SH-SY5Y (cell line): ENCODE results near the gene CCT8L2.

ENCODE experiments used
- GATA2 ChIP-seq: IDR thresholded peaks from 2 replicates; pipeline ENCODE4 v1.6.1; 2011; ENCODE audit warnings: mild to moderate bottlenecking, low read depth, low read length
- GATA3 ChIP-seq: IDR thresholded peaks from 2 replicates; pipeline ENCODE4 v1.6.1; 2011; ENCODE audit warnings: low read depth, mild to moderate bottlenecking, low read length, moderate library complexity

- TF ChIP-seq GATA2 (no peak), GATA3 (no peak)
Measured at GRCh38 chr22:16586170-16586569, 6.4 kb downstream of the CCT8L2 start.
